Calu3 (cell line): ENCODE measurements around the gene SLAIN2. TPM values are rescaled to one million over a fixed set of nuclear protein-coding genes. Genes with fewer than 3 reads are reported as not detected.
"Not testable (repeated sequence)": the region's sequence is repeated elsewhere in the genome, so short reads cannot be mapped to it uniquely, and the experiment has no call there.

ENCODE experiments used
- Bru-seq: library from RNA; stranded (reverse); fragments of 400-500 nt; gene quantifications from one replicate; lab custom pipeline; 2021; lab: Mats Ljungman, UMichigan
- BruChase-seq, 2 experiments: library from RNA; stranded (reverse); fragments of 400-500 nt; gene quantifications; one replicate each; lab custom pipeline; 2021; lab: Mats Ljungman, UMichigan
- BruUV-seq: library from RNA; stranded (reverse); fragments of 400-500 nt; replicated peaks from 2 replicates; lab custom pipeline; 2021; lab: Mats Ljungman, UMichigan
- CTCF ChIA-PET: fragments of 300-600 bp; sonication (Branson Sonifier 250); formaldehyde crosslinking; loops from one replicate; lab custom pipeline; 2022; ENCODE audit warnings: antibody characterized with exemption; lab: Charles Lee
- DNase-seq: peaks from one replicate; pipeline ENCODE4 v3.0.0; 2022
- H3K27ac Mint-ChIP-seq: one replicate; pipeline ENCODE4 v1.8.0; 2022; ENCODE audit warnings: mixed read lengths; ENCODE audit not compliant: unreplicated experiment
- H3K27me3 Mint-ChIP-seq: one replicate; pipeline ENCODE4 v1.8.0; 2022; ENCODE audit warnings: mixed read lengths; ENCODE audit not compliant: unreplicated experiment
- H3K36me3 Mint-ChIP-seq: one replicate; pipeline ENCODE4 v1.8.0; 2022; ENCODE audit warnings: mild to moderate bottlenecking, moderate library complexity, mixed read lengths; ENCODE audit not compliant: insufficient read depth, unreplicated experiment
- H3K4me1 Mint-ChIP-seq: one replicate; pipeline ENCODE4 v1.8.0; 2022; ENCODE audit warnings: mild to moderate bottlenecking, low read depth, mixed read lengths; ENCODE audit not compliant: unreplicated experiment
- H3K4me3 Mint-ChIP-seq: one replicate; pipeline ENCODE4 v1.8.0; 2022; ENCODE audit warnings: mild to moderate bottlenecking, low read depth, moderate library complexity, mixed read lengths; ENCODE audit not compliant: unreplicated experiment
- H3K9me3 Mint-ChIP-seq: one replicate; pipeline ENCODE4 v1.8.0; 2022; ENCODE audit warnings: low read depth, mixed read lengths; ENCODE audit not compliant: unreplicated experiment
- CTCF ChIP-seq: fragments of 200-600 bp; IDR thresholded peaks from one replicate; pipeline ENCODE4 v1.8.0; 2022; ENCODE audit warnings: antibody characterized with exemption; ENCODE audit not compliant: unreplicated experiment
- intact Hi-C: fragments of 100-400 bp; cut with micrococcal nuclease; formaldehyde crosslinking; loops from one replicate; pipeline ENCODE4 v1.10.0; 2022; ENCODE audit not compliant: unreplicated experiment
- long read RNA-seq: library from polyadenylated mRNA; stranded (forward); transcript quantifications from one replicate; pipeline ENCODE4 v2.0.0, GENCODE V29; 2022
- total RNA-seq: library from RNA; stranded (reverse); gene quantifications from 2 replicates; pipeline ENCODE4 v1.2.3, GENCODE V29; 2022

Gene SLAIN2
- total RNA-seq (44.1 and 49.3 TPM in 2 replicates), Bru-seq, nascent RNA (percentile 73 among the genes with signal in this experiment), BruChase-seq, experiment 1, labeled RNA remaining after a 6-hour chase (percentile 71 among the genes with signal in this experiment), BruChase-seq, experiment 2, labeled RNA remaining after a 2-hour chase (percentile 70 among the genes with signal in this experiment)
- long read RNA-seq, full-length matches to known transcripts: 17 of 34 reads
- long read RNA-seq, partial matches to known transcripts: 5 of 34 reads
- long read RNA-seq, other reads (novel, unspliced or antisense): 12 of 34 reads

- Mint-ChIP-seq H3K27ac (peak within 1 kb of the TSS; percentile 63), H3K27me3 (no peaks in the 10 kb centered on the region), H3K9me3 (no peaks in the 10 kb centered on the region), H3K4me3 (peak within 1 kb of the TSS; percentile 85), H3K4me1 (peaks cover 19% of the 10 kb centered on the region), H3K36me3 (peaks cover 23% of the 10 kb centered on the region)
- no peak for TF ChIP-seq CTCF
- CTCF ChIA-PET: interaction anchor here (0.6 to 0.7 kb wide), 2 partner anchors 22 to 1051 kb away, joined by 3 to 7 read pairs; no protein-coding TSS in a partner anchor
- peak; percentile 97 for DNase-seq
- intact Hi-C loops: no loop called here
- TSS peak; percentile 53 for BruUV-seq
Measured at GRCh38 chr4:48340965-48341775, at the start of gene SLAIN2. SLAIN2 (plus strand) TSS chr4:48341529; CDS start chr4:48341740, 211 bp downstream.

GRCh38 chr4:48292218-48292790 lies 49.0 kb upstream of the SLAIN2 start:
- H3K4me3 Mint-ChIP-seq, CTCF ChIA-PET, DNase-seq, H3K27ac Mint-ChIP-seq, BruUV-seq, H3K27me3 Mint-ChIP-seq, H3K4me1 Mint-ChIP-seq, H3K9me3 Mint-ChIP-seq, H3K36me3 Mint-ChIP-seq, intact Hi-C loops: not testable (repeated sequence)

GRCh38 chr4:48295116-48295515 lies 46.2 kb upstream of the SLAIN2 start:
- CTCF ChIA-PET: no interaction called here

GRCh38 chr4:48296365-48296764 lies 45.0 kb upstream of the SLAIN2 start:
- no peak for TF ChIP-seq CTCF
- H3K27ac Mint-ChIP-seq: no peak overlapping the region
- CTCF ChIA-PET: interaction anchor here (0.5 kb wide), 1 partner anchor 90 kb away, joined by 3 read pairs; no protein-coding TSS in a partner anchor
- no TSS peak for BruUV-seq
- no peaks in the 10 kb centered on the region for H3K4me1 Mint-ChIP-seq
- H3K36me3 Mint-ChIP-seq: no peaks in the 10 kb centered on the region
- H3K9me3 Mint-ChIP-seq: no peaks in the 10 kb centered on the region
- H3K4me3 Mint-ChIP-seq: no peak overlapping the region
- no peaks in the 10 kb centered on the region for H3K27me3 Mint-ChIP-seq
- DNase-seq: no peak
- intact Hi-C loops: no loop called here

More at GRCh38 chr4:48295116-48295515, 46.2 kb upstream of the SLAIN2 start:
- Mint-ChIP-seq H3K9me3 (no peaks in the 10 kb centered on the region), H3K27me3 (no peaks in the 10 kb centered on the region), H3K4me3 (no peak overlapping the region), H3K36me3 (no peaks in the 10 kb centered on the region), H3K27ac (no peak overlapping the region), H3K4me1 (no peaks in the 10 kb centered on the region)
- BruUV-seq: no TSS peak
- DNase-seq: no peak
- intact Hi-C loops: no loop called here
- TF ChIP-seq CTCF: no peak
